ENCODE measurements around the gene HCN2. TPM values are rescaled to one million over a fixed set of nuclear protein-coding genes. Genes with fewer than 3 reads are reported as not detected.

HCN2 gene
- total RNA-seq, 2 experiments from 2014 or later = 0.18 TPM

DNA sequence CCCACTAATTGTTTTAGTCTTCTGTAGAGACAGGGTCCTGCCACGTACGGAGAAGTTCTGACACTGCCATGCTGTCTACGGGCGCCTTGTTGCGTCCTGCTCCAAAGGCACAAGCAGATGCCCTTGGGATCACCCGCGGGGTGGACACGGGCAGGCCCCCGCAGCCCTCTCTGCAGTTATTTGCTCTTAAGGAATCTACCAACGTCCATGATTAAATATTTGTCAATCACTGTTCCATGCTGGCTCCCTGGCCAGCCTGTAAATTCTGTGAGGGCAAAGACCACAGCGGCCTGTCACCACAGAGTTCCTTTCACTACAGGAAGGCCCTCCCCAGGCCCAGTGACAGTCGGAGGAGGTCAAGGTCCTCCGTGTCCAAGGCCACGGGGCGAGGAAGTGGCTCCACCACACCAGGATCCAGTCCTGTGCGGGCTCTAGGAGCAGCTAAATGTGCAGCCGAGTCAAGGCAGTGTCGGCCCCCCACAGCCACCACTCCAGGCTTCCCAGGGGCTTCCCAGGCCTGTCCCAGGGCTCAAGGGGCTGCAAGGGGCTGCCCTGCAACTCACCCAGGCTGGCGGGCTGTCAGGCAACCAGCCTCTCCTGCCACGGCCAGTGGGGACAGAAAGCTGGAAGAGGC is 71.2 kb downstream of the HCN2 start:
- peaks cover 33% of the 10 kb centered on the region for H3K36me3 Mint-ChIP-seq (ENCODE audit: low read depth)
- CTCF ChIA-PET = interaction anchor here (0.7 to 1.3 kb wide), 6 partner anchors 19 to 77 kb away, joined by 3 to 4 read pairs (median 4); partner anchors contain the start of gene POLRMT
- H3K27ac Mint-ChIP-seq = peak overlapping the region; percentile 93
- H3K4me3 Mint-ChIP-seq = peak overlapping the region; percentile 95
- intact Hi-C loops (cut with micrococcal nuclease) = no loop called here
- no peaks in the 10 kb centered on the region for H3K27me3 Mint-ChIP-seq
- TF ChIP-seq, protein P1, sequence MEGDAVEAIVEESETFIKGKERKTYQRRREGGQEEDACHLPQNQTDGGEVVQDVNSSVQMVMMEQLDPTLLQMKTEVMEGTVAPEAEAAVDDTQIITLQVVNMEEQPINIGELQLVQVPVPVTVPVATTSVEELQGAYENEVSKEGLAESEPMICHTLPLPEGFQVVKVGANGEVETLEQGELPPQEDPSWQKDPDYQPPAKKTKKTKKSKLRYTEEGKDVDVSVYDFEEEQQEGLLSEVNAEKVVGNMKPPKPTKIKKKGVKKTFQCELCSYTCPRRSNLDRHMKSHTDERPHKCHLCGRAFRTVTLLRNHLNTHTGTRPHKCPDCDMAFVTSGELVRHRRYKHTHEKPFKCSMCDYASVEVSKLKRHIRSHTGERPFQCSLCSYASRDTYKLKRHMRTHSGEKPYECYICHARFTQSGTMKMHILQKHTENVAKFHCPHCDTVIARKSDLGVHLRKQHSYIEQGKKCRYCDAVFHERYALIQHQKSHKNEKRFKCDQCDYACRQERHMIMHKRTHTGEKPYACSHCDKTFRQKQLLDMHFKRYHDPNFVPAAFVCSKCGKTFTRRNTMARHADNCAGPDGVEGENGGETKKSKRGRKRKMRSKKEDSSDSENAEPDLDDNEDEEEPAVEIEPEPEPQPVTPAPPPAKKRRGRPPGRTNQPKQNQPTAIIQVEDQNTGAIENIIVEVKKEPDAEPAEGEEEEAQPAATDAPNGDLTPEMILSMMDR (IDR thresholded peaks at IDR 0.05) = no peak
- no peaks in the 10 kb centered on the region for H3K9me3 Mint-ChIP-seq
- DNase-seq (no peak), ATAC-seq (no peak)
- peaks cover 33% of the 10 kb centered on the region for H3K4me1 Mint-ChIP-seq (ENCODE audit: low read depth)
- POLR2A ChIA-PET = interaction anchor here (0.6 to 2.4 kb wide), 12 partner anchors 9 to 138 kb away, joined by 3 to 6 read pairs (median 4); partner anchors contain the start of genes POLRMT and PTBP1

DNA sequence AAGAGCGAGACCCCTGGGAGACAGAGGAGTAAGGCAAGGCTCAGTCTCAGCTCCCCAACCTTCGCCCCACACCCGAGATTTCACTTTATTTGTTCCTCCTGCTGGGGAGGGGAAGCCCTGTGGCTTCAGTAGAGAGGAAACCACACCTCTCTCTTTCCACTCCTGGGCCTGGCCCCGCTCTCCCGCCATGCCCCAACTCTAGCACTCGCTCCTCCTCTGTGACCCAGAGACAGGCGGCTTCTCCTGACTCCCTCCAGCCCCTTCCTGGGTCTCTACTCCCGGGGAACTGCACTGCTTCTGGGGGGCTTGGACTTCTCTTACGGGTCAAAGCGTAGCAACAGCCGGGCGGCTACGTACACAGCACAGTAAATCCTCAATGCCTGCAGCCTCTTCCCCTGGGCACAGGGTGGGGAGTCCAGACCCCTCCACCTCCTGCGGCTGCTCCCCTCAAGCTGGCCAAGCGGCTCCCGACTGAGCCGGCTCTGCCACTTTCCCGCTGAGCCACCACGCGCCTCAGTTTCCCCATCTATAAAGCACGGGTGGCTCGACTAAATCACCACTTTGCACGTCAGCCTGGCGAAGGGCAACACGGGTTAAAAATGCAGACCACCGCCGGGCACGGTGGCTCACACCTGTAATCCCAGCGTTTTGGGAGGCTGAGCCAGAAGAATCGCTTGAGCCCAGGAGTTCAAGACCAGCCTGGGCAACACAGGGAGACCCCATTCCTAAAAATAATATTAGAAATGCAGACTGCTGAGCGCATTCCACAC is 71.9 kb downstream of the HCN2 start:
- peak; percentile 38 for ATAC-seq
- peaks cover 31% of the 10 kb centered on the region for H3K4me1 Mint-ChIP-seq (ENCODE audit: low read depth)

DNA sequence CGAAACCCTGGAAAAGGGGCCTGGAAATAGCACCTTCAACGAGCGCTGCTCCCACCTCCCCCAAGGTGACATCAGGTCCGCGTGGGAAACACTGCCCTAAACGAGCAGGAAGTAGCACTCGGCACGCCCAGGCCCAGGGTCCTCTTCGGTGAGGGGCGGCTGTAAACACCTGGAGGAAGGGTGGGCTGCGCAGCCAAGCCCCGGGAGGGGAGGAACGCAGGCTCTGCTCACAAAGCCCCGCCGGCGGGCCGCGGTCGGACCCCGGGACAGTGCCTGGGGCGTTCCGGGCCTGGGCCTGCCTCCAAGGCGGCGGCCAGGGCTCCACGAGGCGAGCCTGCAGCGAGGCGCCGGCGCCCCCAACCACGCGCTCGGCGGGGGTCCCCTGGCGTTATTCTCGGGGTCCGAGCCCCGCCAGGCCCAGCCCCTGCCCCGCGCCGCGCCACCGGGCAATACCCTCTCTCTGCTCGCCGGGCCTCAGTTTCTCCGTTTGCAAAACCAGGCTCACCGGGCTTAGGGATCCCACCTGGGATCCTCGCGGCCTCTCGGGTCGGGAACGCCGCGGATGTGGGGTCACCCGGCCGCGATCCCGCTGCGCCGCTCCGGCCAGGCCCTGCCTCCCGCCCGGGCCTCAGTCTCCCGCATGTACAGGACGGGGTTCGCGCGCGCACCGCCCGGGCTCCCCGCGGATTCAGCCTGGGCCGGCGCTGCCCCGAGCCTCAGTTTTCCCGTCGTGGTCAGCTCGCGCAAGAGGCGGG is 72.7 kb downstream of the HCN2 start:
- Mint-ChIP-seq H3K4me1 (ENCODE audit: low read depth) (peaks cover 25% of the 10 kb centered on the region), H3K4me3 (peak overlapping the region; percentile 95), H3K36me3 (ENCODE audit: low read depth) (peaks cover 27% of the 10 kb centered on the region), H3K27me3 (no peaks in the 10 kb centered on the region), H3K9me3 (no peaks in the 10 kb centered on the region), H3K27ac (peak overlapping the region; percentile 93)
- ChIA-PET POLR2A (interaction anchor here (0.9 to 2.2 kb wide), 4 partner anchors 29 to 136 kb away, joined by 3 to 5 read pairs (median 4); partner anchors contain the start of genes BSG and POLRMT), CTCF (interaction anchor here (1.7 to 1.9 kb wide), 2 partner anchors 72 to 107 kb away, joined by 4 to 13 read pairs; no protein-coding TSS in a partner anchor)
- intact Hi-C loops (cut with micrococcal nuclease) = no loop called here
- TF ChIP-seq, protein P1 (IDR thresholded peaks at IDR 0.05) = no peak
- ATAC-seq (peak; percentile 31), DNase-seq (peak; percentile 86)

More for the DNA sequence above, 71.9 kb downstream of the HCN2 start:
- peak; percentile 79 for DNase-seq
- H3K9me3 Mint-ChIP-seq = no peaks in the 10 kb centered on the region
- H3K27ac Mint-ChIP-seq = peak overlapping the region; percentile 93
- ChIA-PET CTCF (interaction anchor here (1.0 kb wide), 2 partner anchors 73 to 77 kb away, joined by 3 to 4 read pairs; no protein-coding TSS in a partner anchor), POLR2A (interaction anchor here (0.6 to 2.4 kb wide), 12 partner anchors 9 to 137 kb away, joined by 3 to 6 read pairs (median 4); partner anchors contain the start of genes POLRMT and PTBP1)
- TF ChIP-seq, protein P1 (IDR thresholded peaks at IDR 0.05) = no peak
- peak overlapping the region; percentile 95 for H3K4me3 Mint-ChIP-seq
- H3K27me3 Mint-ChIP-seq = no peaks in the 10 kb centered on the region
- intact Hi-C loops (cut with micrococcal nuclease) = no loop called here
- H3K36me3 Mint-ChIP-seq (ENCODE audit: low read depth) = peaks cover 31% of the 10 kb centered on the region

DNA sequence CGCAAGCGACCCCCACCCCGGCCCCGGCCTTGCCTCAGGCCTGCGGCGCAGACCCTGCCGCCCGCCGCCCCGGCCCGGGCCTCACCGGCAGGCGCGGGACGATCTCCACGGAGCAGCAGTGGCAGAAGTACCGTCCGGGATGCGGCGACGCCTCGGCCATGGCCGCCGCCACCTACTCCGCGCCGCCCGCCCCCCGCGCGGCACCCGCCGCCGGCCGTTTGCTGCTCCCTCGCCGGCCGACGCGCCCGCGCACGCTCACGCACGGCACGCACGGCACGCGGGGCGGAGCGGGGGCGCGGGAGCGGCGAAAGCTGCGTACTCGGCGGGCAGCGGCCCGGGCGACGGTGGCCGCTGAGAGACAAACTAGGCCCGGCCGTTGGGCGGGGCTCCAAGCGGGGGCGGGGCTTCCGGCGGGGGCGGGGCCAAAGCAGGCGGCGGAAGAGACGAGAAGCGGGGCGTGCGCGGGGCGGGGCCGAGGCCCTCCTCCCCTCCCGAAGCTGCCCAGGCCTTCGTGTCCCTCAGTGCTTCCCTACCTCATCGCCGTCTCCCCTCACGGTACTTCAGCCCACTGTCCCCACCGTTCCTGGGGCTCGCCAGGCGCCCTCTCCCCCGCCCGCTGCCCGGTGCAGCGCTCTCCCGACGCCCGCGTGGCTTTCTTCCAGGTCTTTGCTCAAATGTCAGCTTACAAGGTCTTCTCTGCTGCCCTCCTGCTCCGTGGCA is 73.4 kb downstream of the HCN2 start, which contains the start of gene RNF126:
TSS of gene RNF126 (minus strand) at position 253 of the 720 bp plus-strand sequence. CDS start at position 160, 93 bp downstream.
- ChIA-PET POLR2A (interaction anchor here (0.7 to 1.3 kb wide), 7 partner anchors 12 to 135 kb away, joined by 3 to 7 read pairs (median 4); partner anchors contain the start of genes BSG, FSTL3 and POLRMT), CTCF (interaction anchor here (1.2 to 1.9 kb wide), 3 partner anchors 71 to 152 kb away, joined by 3 to 13 read pairs (median 4); no protein-coding TSS in a partner anchor)
- peak within 1 kb of the TSS; percentile 95 for H3K4me3 Mint-ChIP-seq
- H3K9me3 Mint-ChIP-seq = no peaks in the 10 kb centered on the region
- DNase-seq = peak; percentile 92
- H3K4me1 Mint-ChIP-seq (ENCODE audit: low read depth) = peaks cover 24% of the 10 kb centered on the region
- peak; percentile 72 for ATAC-seq
- intact Hi-C loops (cut with micrococcal nuclease) = no loop called here
- TF ChIP-seq, protein P1 (IDR thresholded peaks at IDR 0.05) = no peak
- peak within 1 kb of the TSS; percentile 93 for H3K27ac Mint-ChIP-seq
- H3K27me3 Mint-ChIP-seq = peaks cover 2% of the 10 kb centered on the region
- H3K36me3 Mint-ChIP-seq (ENCODE audit: low read depth) = peaks cover 25% of the 10 kb centered on the region
